T-helper 17 cell (primary cell): ENCODE results near the gene ELMOD1. TPM values are rescaled to one million over a fixed set of nuclear protein-coding genes. Genes with fewer than 3 reads are reported as not detected.

Source experiments
- ATAC-seq: fragments of 150-1000 bp; cut with Tn5 transposase; 2 replicates; pipeline ENCODE4 v1.10.0; 2021; ENCODE audit warnings: mild to moderate bottlenecking, moderate library complexity
- DNase-seq, 3 donors: peaks; one replicate each; pipeline versions ENCODE4 v3.0.0 to v3.0.0-alpha.2; 2020 to 2021
- H3K9me3 ChIP-seq: one replicate; pipeline ENCODE4 v1.7.0; 2013; ENCODE audit warnings: low read length, mild to moderate bottlenecking; ENCODE audit not compliant: control insufficient read depth, poor library complexity, severe bottlenecking
- H3K27ac Mint-ChIP-seq: one replicate; pipeline ENCODE4 v1.8.0; 2022; ENCODE audit warnings: mild to moderate bottlenecking, moderate library complexity, mixed read lengths
- H3K27me3 Mint-ChIP-seq: one replicate; pipeline ENCODE4 v1.8.0; 2022; ENCODE audit warnings: mixed read lengths
- H3K36me3 Mint-ChIP-seq: one replicate; pipeline ENCODE4 v1.8.0; 2022; ENCODE audit warnings: low read depth, mixed read lengths
- H3K4me1 Mint-ChIP-seq: one replicate; pipeline ENCODE4 v1.8.0; 2022; ENCODE audit warnings: mild to moderate bottlenecking, mixed read lengths
- H3K4me3 Mint-ChIP-seq: one replicate; pipeline ENCODE4 v1.8.0; 2022; ENCODE audit warnings: mild to moderate bottlenecking, moderate library complexity, mixed read lengths
- total RNA-seq, 4 donors: library from RNA in 2 of 4; stranded (reverse) in 2 of 4; gene quantifications; one replicate each; pipeline ENCODE4 v1.2.3 and lab custom pipeline; 2022 to 2026

ELMOD1 gene
- total RNA-seq, 2 donors from 2014 or later = not detected

- no peaks in the 10 kb centered on the region for H3K9me3 ChIP-seq
- DNase-seq = peak in 2 of 3 donors; percentile 13 to 35
- Mint-ChIP-seq H3K4me1 (peaks cover 6% of the 10 kb centered on the region), H3K36me3 (no peaks in the 10 kb centered on the region), H3K27ac (no peak overlapping the region), H3K4me3 (no peak overlapping the region), H3K27me3 (peaks cover 34% of the 10 kb centered on the region)
- peak; percentile 71 for ATAC-seq
Measured at GRCh38 chr11:107689317-107690202, 98.6 kb downstream of the ELMOD1 start.

- H3K4me1 Mint-ChIP-seq = peaks cover 6% of the 10 kb centered on the region
- H3K27me3 Mint-ChIP-seq = peaks cover 37% of the 10 kb centered on the region
- H3K4me3 Mint-ChIP-seq = no peak overlapping the region
- ATAC-seq = no peak
- no peaks in the 10 kb centered on the region for H3K36me3 Mint-ChIP-seq
- DNase-seq = no peak
- H3K9me3 ChIP-seq = no peaks in the 10 kb centered on the region
- no peak overlapping the region for H3K27ac Mint-ChIP-seq
Measured at GRCh38 chr11:107691000-107691750, 100.2 kb downstream of the ELMOD1 start.

GRCh38 chr11:107695446-107695845 is 104.5 kb downstream of the ELMOD1 start:
- no peaks in the 10 kb centered on the region for H3K9me3 ChIP-seq
- ATAC-seq (no peak), DNase-seq (no peak)
- Mint-ChIP-seq H3K36me3 (no peaks in the 10 kb centered on the region), H3K27me3 (peaks cover 49% of the 10 kb centered on the region), H3K27ac (no peak overlapping the region), H3K4me3 (no peak overlapping the region), H3K4me1 (no peaks in the 10 kb centered on the region)

GRCh38 chr11:107696140-107696539 is 105.2 kb downstream of the ELMOD1 start:
- ATAC-seq = no peak
- Mint-ChIP-seq H3K4me3 (no peak overlapping the region), H3K36me3 (no peaks in the 10 kb centered on the region), H3K4me1 (no peaks in the 10 kb centered on the region), H3K27ac (no peak overlapping the region), H3K27me3 (peaks cover 54% of the 10 kb centered on the region)
- no peak for DNase-seq
- no peaks in the 10 kb centered on the region for H3K9me3 ChIP-seq

- peaks cover 47% of the 10 kb centered on the region for H3K27me3 Mint-ChIP-seq
- no peak overlapping the region for H3K27ac Mint-ChIP-seq
- H3K36me3 Mint-ChIP-seq = no peaks in the 10 kb centered on the region
- no peak for DNase-seq
- no peaks in the 10 kb centered on the region for H3K9me3 ChIP-seq
- no peaks in the 10 kb centered on the region for H3K4me1 Mint-ChIP-seq
- no peak overlapping the region for H3K4me3 Mint-ChIP-seq
- no peak for ATAC-seq
Measured at GRCh38 chr11:107697291-107697690, 106.3 kb downstream of the ELMOD1 start.

GRCh38 chr11:107699371-107700285 is 108.7 kb downstream of the ELMOD1 start:
- H3K4me3 Mint-ChIP-seq = no peak overlapping the region
- DNase-seq (no peak), ATAC-seq (no peak)
- H3K4me1 Mint-ChIP-seq = no peaks in the 10 kb centered on the region
- no peak overlapping the region for H3K27ac Mint-ChIP-seq
- H3K27me3 Mint-ChIP-seq = peaks cover 59% of the 10 kb centered on the region
- no peaks in the 10 kb centered on the region for H3K9me3 ChIP-seq
- no peaks in the 10 kb centered on the region for H3K36me3 Mint-ChIP-seq

GRCh38 chr11:107702109-107702660 is 111.2 kb downstream of the ELMOD1 start:
- peaks cover 53% of the 10 kb centered on the region for H3K27me3 Mint-ChIP-seq
- no peaks in the 10 kb centered on the region for H3K4me1 Mint-ChIP-seq
- no peak overlapping the region for H3K4me3 Mint-ChIP-seq
- no peaks in the 10 kb centered on the region for H3K9me3 ChIP-seq
- no peaks in the 10 kb centered on the region for H3K36me3 Mint-ChIP-seq
- no peak for DNase-seq
- H3K27ac Mint-ChIP-seq = no peak overlapping the region
- ATAC-seq = no peak

GRCh38 chr11:107702723-107703122 is 111.8 kb downstream of the ELMOD1 start:
- H3K4me3 Mint-ChIP-seq = no peak overlapping the region
- no peak overlapping the region for H3K27ac Mint-ChIP-seq
- H3K36me3 Mint-ChIP-seq = no peaks in the 10 kb centered on the region
- no peaks in the 10 kb centered on the region for H3K4me1 Mint-ChIP-seq
- peaks cover 55% of the 10 kb centered on the region for H3K27me3 Mint-ChIP-seq
- H3K9me3 ChIP-seq = no peaks in the 10 kb centered on the region
- no peak for DNase-seq
- ATAC-seq = no peak

- no peak for ATAC-seq
- H3K4me1 Mint-ChIP-seq = no peaks in the 10 kb centered on the region
Measured at GRCh38 chr11:107704451-107704850, 113.5 kb downstream of the ELMOD1 start.

GRCh38 chr11:107705027-107705426 is 114.1 kb downstream of the ELMOD1 start:
- no peak overlapping the region for H3K27ac Mint-ChIP-seq
- H3K4me1 Mint-ChIP-seq = no peaks in the 10 kb centered on the region
- H3K36me3 Mint-ChIP-seq = no peaks in the 10 kb centered on the region
- no peaks in the 10 kb centered on the region for H3K9me3 ChIP-seq
- DNase-seq (no peak), ATAC-seq (no peak)
- no peak overlapping the region for H3K4me3 Mint-ChIP-seq
- peaks cover 58% of the 10 kb centered on the region for H3K27me3 Mint-ChIP-seq

More at GRCh38 chr11:107704451-107704850, 113.5 kb downstream of the ELMOD1 start:
- no peaks in the 10 kb centered on the region for H3K36me3 Mint-ChIP-seq
- peaks cover 64% of the 10 kb centered on the region for H3K27me3 Mint-ChIP-seq
- H3K27ac Mint-ChIP-seq = no peak overlapping the region
- no peak overlapping the region for H3K4me3 Mint-ChIP-seq
- DNase-seq = no peak
- no peaks in the 10 kb centered on the region for H3K9me3 ChIP-seq

- ATAC-seq (no peak), DNase-seq (no peak)
- no peak overlapping the region for H3K27ac Mint-ChIP-seq
- no peaks in the 10 kb centered on the region for H3K9me3 ChIP-seq
- no peaks in the 10 kb centered on the region for H3K4me1 Mint-ChIP-seq
- peaks cover 56% of the 10 kb centered on the region for H3K27me3 Mint-ChIP-seq
- H3K36me3 Mint-ChIP-seq = no peaks in the 10 kb centered on the region
- no peak overlapping the region for H3K4me3 Mint-ChIP-seq
Measured at GRCh38 chr11:107706531-107706930, 115.6 kb downstream of the ELMOD1 start.

- no peak for ATAC-seq
- Mint-ChIP-seq H3K4me3 (no peak overlapping the region), H3K4me1 (no peaks in the 10 kb centered on the region), H3K27me3 (peaks cover 60% of the 10 kb centered on the region), H3K27ac (no peak overlapping the region), H3K36me3 (no peaks in the 10 kb centered on the region)
- no peaks in the 10 kb centered on the region for H3K9me3 ChIP-seq
- no peak for DNase-seq
Measured at GRCh38 chr11:107707215-107707671, 116.3 kb downstream of the ELMOD1 start.
